Measurements from ENCODE around the gene PRSS57. TPM values are rescaled to one million over a fixed set of nuclear protein-coding genes. Genes with fewer than 3 reads are reported as not detected.

The PRSS57 gene
- polyA plus RNA-seq, 1 of the 3 experiments (the other 2 are of a cell fraction) = not detected

GRCh38 chr19:725461-726089 is 30.3 kb upstream of the PRSS57 start:
- Histone ChIP-seq H3K9ac (no peak overlapping the region), H3F3A (replicated peaks; ENCODE audit: insufficient read depth) (no peaks in the 10 kb centered on the region), H3K79me2 (ENCODE audit: insufficient read depth) (no peaks in the 10 kb centered on the region), H3K9me2 (no peaks in the 10 kb centered on the region), H3K4me3 (ENCODE audit: low read depth in 2 of 2, low read length in 1 of 2) (no peak overlapping the region), H4K20me1 (ENCODE audit: insufficient read depth) (no peaks in the 10 kb centered on the region), H2AFZ (ENCODE audit: low read depth) (no peak overlapping the region), H3K27ac (ENCODE audit: low read depth in 2 of 2, low read length in 1 of 2) (no peak overlapping the region), H3K36me3 (replicated peaks in 1 of 2; ENCODE audit: control insufficient read depth in 1 of 2, insufficient read depth in 2 of 2, low read length in 1 of 2) (no peaks in the 10 kb centered on the region), H3K9me3 (no peaks in the 10 kb centered on the region), H3K27me3 (ENCODE audit: insufficient read depth) (no peaks in the 10 kb centered on the region), H3K4me2 (no peak overlapping the region), H3K4me1 (ENCODE audit: control insufficient read depth in 1 of 2, insufficient read depth in 2 of 2, low read depth in 1 of 2, low read length in 1 of 2) (no peaks in the 10 kb centered on the region; a peak in 1 of 4 replicates)
- 84% methylated on average over 10 of the region's 13 CpGs for WGBS (ENCODE audit: low lambda C conversion rate)
- ChIA-PET CTCF (interaction anchor here (1.4 to 5.8 kb wide), 2 partner anchors 8 to 17 kb away, joined by 5 to 35 read pairs; partner anchors contain the start of gene PALM), POLR2A (no interaction called here)
- no peak for DNase-seq
- TF ChIP-seq JUND (IDR thresholded peaks at IDR 0.05) (no peak), POLR2AphosphoS5 (IDR thresholded peaks at IDR 0.05; ENCODE audit: low read depth, low read length) (no peak), EP300 (IDR thresholded peaks at IDR 0.05; ENCODE audit: borderline replicate concordance in 1 of 2, low read depth in 1 of 2, low read length in 1 of 2) (no peak), FOXJ3 (CRISPR knock-in tag; IDR thresholded peaks at IDR 0.05) (no peak), NFIC (IDR thresholded peaks at IDR 0.05; ENCODE audit: borderline replicate concordance) (no peak), SIN3A (IDR thresholded peaks at IDR 0.05; ENCODE audit: borderline replicate concordance, low read depth, low read length) (no peak), SMC3 (IDR thresholded peaks at IDR 0.05; ENCODE audit: low read depth, low read length) (no peak), TAF1 (IDR thresholded peaks at IDR 0.05; ENCODE audit: borderline replicate concordance, low read depth, low read length) (no peak), USF2 (IDR thresholded peaks at IDR 0.05; ENCODE audit: borderline replicate concordance, low read depth, low read length) (no peak), CTCF (IDR thresholded peaks at IDR 0.05) (no peak), FOXM1 (IDR thresholded peaks at IDR 0.05; ENCODE audit: low read depth) (no peak), TCF12 (IDR thresholded peaks at IDR 0.05) (no peak), TEAD4 (IDR thresholded peaks at IDR 0.05; ENCODE audit: borderline replicate concordance, insufficient read depth) (no peak), RCOR1 (IDR thresholded peaks at IDR 0.05; ENCODE audit: low read length) (no peak), YY1 (IDR thresholded peaks at IDR 0.05; ENCODE audit: low read depth) (no peak), CHD2 (IDR thresholded peaks at IDR 0.05; ENCODE audit: low read length, partially characterized antibody) (no peak), RAD21 (IDR thresholded peaks at IDR 0.05; ENCODE audit: low read length) (no peak), IRF3 (IDR thresholded peaks at IDR 0.05; ENCODE audit: low read depth, low read length) (no peak), RFX5 (IDR thresholded peaks at IDR 0.05; ENCODE audit: low read length) (no peak), FOSL2 (IDR thresholded peaks at IDR 0.05; ENCODE audit: borderline replicate concordance, low read depth) (no peak)
